ENCODE data around the gene CCDC15. TPM values are rescaled to one million over a fixed set of nuclear protein-coding genes. Genes with fewer than 3 reads are reported as not detected.

CCDC15 gene
- total and polyA plus RNA-seq, 8 donors = 0.31 to 15.6 (median 0.92) TPM

DNA sequence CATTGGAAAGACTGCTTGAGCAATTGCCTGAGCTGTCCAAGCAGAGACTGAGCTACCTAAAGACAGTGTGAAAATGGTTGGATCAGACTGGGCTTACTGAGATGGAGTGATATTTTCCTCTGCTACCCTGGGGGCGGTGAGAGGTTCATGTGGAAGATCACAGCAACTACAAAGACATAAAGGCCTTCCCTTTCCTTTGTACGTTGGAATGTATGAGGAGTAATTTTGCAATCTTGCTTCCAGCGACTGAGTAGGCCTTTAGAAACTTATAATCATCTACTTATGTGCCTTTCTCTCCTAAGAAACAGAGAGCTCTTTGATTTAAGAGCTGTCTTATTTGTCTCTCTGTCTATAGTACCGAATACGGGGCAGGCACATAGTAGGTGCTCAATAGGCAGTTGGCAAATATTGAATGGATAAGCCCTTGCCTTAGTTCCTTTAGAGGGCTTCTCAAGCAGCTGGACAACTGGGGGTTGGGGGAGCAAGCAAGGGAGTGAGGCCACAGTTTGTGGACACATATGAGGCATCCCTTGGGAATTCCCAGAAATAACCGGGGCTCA lies 15.7 kb upstream of the CCDC15 start:
- no peak for DNase-seq
- intact Hi-C loops (cut with DNase I; ENCODE audit: low total_unique reads) = no loop called here

DNA sequence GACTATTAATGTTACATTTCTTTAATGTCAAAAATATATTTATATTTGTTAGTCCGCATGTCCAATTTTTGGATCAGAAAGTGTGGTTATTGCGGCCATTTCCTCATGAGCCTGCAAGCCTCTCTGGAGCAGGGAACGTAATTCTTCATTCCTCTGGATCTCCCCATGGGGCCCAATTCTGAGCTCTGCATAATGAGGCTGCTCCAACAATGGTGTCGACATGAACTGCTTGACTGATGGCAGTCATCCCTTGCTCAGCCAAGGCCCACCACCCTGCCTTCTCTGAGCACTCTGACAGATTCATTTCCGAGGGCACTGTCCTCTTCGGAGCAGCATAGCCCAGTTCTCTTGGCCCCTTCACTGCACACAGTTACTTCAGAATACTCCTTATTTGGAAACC lies 15.0 kb upstream of the CCDC15 start:
- H3K27me3 ChIP-seq = peaks cover 0 to 15% (median 2%) of the 10 kb centered on the region in 3 donors
- no peaks in the 10 kb centered on the region for H3K9me3 ChIP-seq
- no peak for TF ChIP-seq POLR2A (IDR thresholded peaks at IDR 0.05)
- TF ChIP-seq CTCF (IDR thresholded peaks at IDR 0.05) = no peak
- TF ChIP-seq EP300 (IDR thresholded peaks at IDR 0.05) = no peak
- TF ChIP-seq POLR2AphosphoS5 (IDR thresholded peaks at IDR 0.05) = no peak
- no peaks in the 10 kb centered on the region for H3K4me1 ChIP-seq
- WGBS, 5 donors = 84 to 87% (median 85%) methylated on average over 6 of the region's 6 CpGs
- H3K36me3 ChIP-seq = no peaks in the 10 kb centered on the region
- DNase-seq = no peak
- no peak overlapping the region for H3K4me3 ChIP-seq
- H3K27ac ChIP-seq = no peak overlapping the region
- intact Hi-C loops (cut with DNase I; ENCODE audit: low total_unique reads) = no loop called here

More for the DNA sequence above, 15.7 kb upstream of the CCDC15 start:
- no peak for TF ChIP-seq CTCF (IDR thresholded peaks at IDR 0.05)
- no peak for TF ChIP-seq POLR2A (IDR thresholded peaks at IDR 0.05)
- no peak for TF ChIP-seq EP300 (IDR thresholded peaks at IDR 0.05)
- no peak for TF ChIP-seq POLR2AphosphoS5 (IDR thresholded peaks at IDR 0.05)
- no peak overlapping the region for H3K4me3 ChIP-seq
- peaks cover 0 to 15% (median 2%) of the 10 kb centered on the region in 3 donors for H3K27me3 ChIP-seq
- no peaks in the 10 kb centered on the region for H3K36me3 ChIP-seq
- no peaks in the 10 kb centered on the region for H3K4me1 ChIP-seq
- no peak overlapping the region for H3K27ac ChIP-seq
- H3K9me3 ChIP-seq = no peaks in the 10 kb centered on the region
- WGBS, 5 donors = 63 to 82% (median 72%) methylated on average over 6 of the region's 6 CpGs

DNA sequence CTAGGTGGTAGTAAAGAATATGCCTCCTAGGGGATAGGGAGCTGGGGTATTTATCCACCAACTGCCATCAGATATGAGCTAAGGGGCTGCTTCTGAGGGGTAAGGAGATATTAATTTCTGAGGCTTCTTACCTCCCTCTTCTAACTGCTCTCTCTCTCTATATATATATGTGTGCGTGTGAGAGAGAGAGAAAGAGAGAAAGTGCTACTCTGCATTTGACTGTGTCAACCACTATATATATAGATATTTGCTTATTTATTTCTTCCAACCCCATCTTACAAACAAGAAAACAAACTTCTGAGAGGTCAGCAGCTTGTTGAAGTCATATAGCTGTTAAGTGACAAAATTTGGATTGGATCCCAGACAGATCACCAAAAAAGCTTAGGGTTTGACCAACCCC lies 12.3 kb upstream of the CCDC15 start:
- Histone ChIP-seq H3K4me1 (no peaks in the 10 kb centered on the region), H3K4me3 (no peak overlapping the region), H3K27ac (no peak overlapping the region), H3K27me3 (no peaks in the 10 kb centered on the region), H3K9me3 (no peaks in the 10 kb centered on the region), H3K36me3 (no peaks in the 10 kb centered on the region)
- 75 to 100% (median 84%) methylated on average over 1 of the region's 1 CpG; no CpG with 5 or more reads in 1 of the 5 donors for WGBS, 5 donors
- intact Hi-C loops (cut with DNase I; ENCODE audit: low total_unique reads) = no loop called here
- DNase-seq = no peak
- TF ChIP-seq CTCF (IDR thresholded peaks at IDR 0.05) = no peak
- no peak for TF ChIP-seq POLR2A (IDR thresholded peaks at IDR 0.05)
- TF ChIP-seq POLR2AphosphoS5 (IDR thresholded peaks at IDR 0.05) = no peak
- TF ChIP-seq EP300 (IDR thresholded peaks at IDR 0.05) = no peak

GRCh38 chr11:124942466-124943253 lies 11.3 kb upstream of the CCDC15 start:
- Histone ChIP-seq H3K4me3 (no peak overlapping the region), H3K27ac (no peak overlapping the region), H3K27me3 (no peaks in the 10 kb centered on the region), H3K9me3 (no peaks in the 10 kb centered on the region), H3K36me3 (no peaks in the 10 kb centered on the region), H3K4me1 (no peaks in the 10 kb centered on the region)
- intact Hi-C loops (cut with DNase I; ENCODE audit: low total_unique reads) = no loop called here
- WGBS, 5 donors = 35 to 49% (median 44%) methylated on average over 6 of the region's 6 CpGs
- TF ChIP-seq POLR2AphosphoS5 (IDR thresholded peaks at IDR 0.05) (no peak), CTCF (IDR thresholded peaks at IDR 0.05) (no peak), EP300 (IDR thresholded peaks at IDR 0.05) (no peak), POLR2A (IDR thresholded peaks at IDR 0.05) (no peak)
- DNase-seq = no peak

Measured in stomach (tissue), 9 donors.